Kidney (tissue), 14 donors: ENCODE data around the gene CCDC69. TPM values are rescaled to one million over a fixed set of nuclear protein-coding genes. Genes with fewer than 3 reads are reported as not detected.
"Not testable (repeated sequence)": the region's sequence is repeated elsewhere in the genome, so short reads cannot be mapped to it uniquely, and the experiment has no call there.

Experiments used
- DNase-seq, 5 donors: peaks; one replicate each; pipeline ENCODE4 v3.0.0-alpha.2; 2013 to 2020
- FAIRE-seq: peaks from 2 replicates; lab custom pipeline; 2012; peaks lifted over from hg19 to GRCh38; lab: Jason Lieb, UNC
- H3K27ac ChIP-seq, 2 donors: one replicate each; pipeline ENCODE4 v1.7.0; 2013; ENCODE audit warnings: low read depth in 2 of 2, low read length in 2 of 2, inconsistent platforms in 1 of 2
- H3K27me3 ChIP-seq: one replicate; pipeline ENCODE4 v1.7.1; 2013; ENCODE audit warnings: low read length, inconsistent platforms; ENCODE audit not compliant: control insufficient read depth, insufficient read depth
- H3K36me3 ChIP-seq, 3 donors: one replicate each; pipeline versions ENCODE4 v1.7.0 to v1.7.1; 2013; ENCODE audit warnings: low read length in 3 of 3, control low read depth in 1 of 3, inconsistent platforms in 1 of 3; ENCODE audit not compliant: insufficient read depth in 3 of 3, control insufficient read depth in 2 of 3
- H3K4me1 ChIP-seq, 3 donors: one replicate each; pipeline versions ENCODE4 v1.7.0 to v1.7.1; 2013; ENCODE audit warnings: low read length in 3 of 3, inconsistent platforms in 1 of 3, low read depth in 1 of 3; ENCODE audit not compliant: control insufficient read depth in 2 of 3, insufficient read depth in 2 of 3
- H3K4me3 ChIP-seq, 3 donors: one replicate each; pipeline versions ENCODE4 v1.7.0 to v1.8.1; 2013; ENCODE audit warnings: low read length in 3 of 3, control low read depth in 1 of 3, inconsistent platforms in 1 of 3
- H3K9ac ChIP-seq, 3 donors: one replicate each; pipeline versions ENCODE4 v1.7.0 to v1.7.1; 2013; ENCODE audit warnings: low read length in 3 of 3, control low read depth in 1 of 3, inconsistent platforms in 1 of 3
- H3K9me3 ChIP-seq, 3 donors: one replicate each; pipeline versions ENCODE4 v1.7.0 to v1.7.1; 2013; ENCODE audit warnings: low read length in 3 of 3, control low read depth in 1 of 3, inconsistent platforms in 1 of 3; ENCODE audit not compliant: control insufficient read depth in 2 of 3, insufficient read depth in 1 of 3
- CTCF ChIP-seq: IDR thresholded peaks from 3 replicates; pipeline ENCODE4 v1.5.1; 2012; ENCODE audit warnings: mild to moderate bottlenecking, moderate library complexity, borderline replicate concordance; ENCODE audit not compliant: insufficient read depth; ENCODE audit errors: extremely low read depth
- intact Hi-C: fragments of 100-400 bp; cut with DNase I; formaldehyde crosslinking; loops from one replicate; pipeline ENCODE4 v1.11.1; 2022
- polyA plus RNA-seq: library from polyadenylated mRNA; stranded (reverse); fragments of 350-450 nt; fragmentation: Illumina TruSeq; extraction: RNeasy Lipid Tissue Mini Kit (QIAGEN cat#74804); gene quantifications from one replicate; pipeline ENCODE4 v1.2.3, GENCODE V29; 2014; ENCODE audit warnings: low read depth, low replicate concordance; ENCODE audit not compliant: insufficient read depth
- total RNA-seq: library from RNA; stranded (reverse); fragmentation: NEBNext Ultra II Directional; extraction: Animal tissue kit (Norgen Biotek cat#: 25700); gene quantifications from one replicate; pipeline ENCODE4 v1.2.1, GENCODE V29; 2021
- donor health status: control.
- donor health status: control.
- donor health status: control.
- donor health status: control.
- donor health status: control.
- donor health status: DM: yes; HTN: yes; CAD: no.
- donor health status: Normal renal cell carcinoma (clear cell type).

Gene CCDC69
- total and polyA plus RNA-seq, 2 donors from 2014 or later = 11.1 to 22.8 TPM

GRCh38 chr5:151198861-151199260, 25.0 kb downstream of the CCDC69 start:
- Histone ChIP-seq H3K27me3 (no peaks in the 10 kb centered on the region), H3K9me3 (no peaks in the 10 kb centered on the region), H3K9ac (no peak overlapping the region), H3K36me3 (no peaks in the 10 kb centered on the region), H3K4me1 (no peaks in the 10 kb centered on the region), H3K27ac (no peak overlapping the region), H3K4me3 (no peak overlapping the region)
- no peak for DNase-seq
- FAIRE-seq = no peak
- no peak for TF ChIP-seq CTCF
- intact Hi-C loops = no loop called here

GRCh38 chr5:151197291-151197600, 26.6 kb downstream of the CCDC69 start:
- FAIRE-seq, H3K4me1 ChIP-seq, intact Hi-C loops, H3K36me3 ChIP-seq, H3K4me3 ChIP-seq, H3K9me3 ChIP-seq, DNase-seq, H3K27me3 ChIP-seq, H3K27ac ChIP-seq, H3K9ac ChIP-seq: not testable (repeated sequence)

GRCh38 chr5:151196556-151197290, 27.2 kb downstream of the CCDC69 start:
- H3K27me3 ChIP-seq = no peaks in the 10 kb centered on the region
- no peak overlapping the region for H3K4me3 ChIP-seq
- DNase-seq (no peak), FAIRE-seq (no peak)
- no peaks in the 10 kb centered on the region for H3K4me1 ChIP-seq
- H3K36me3 ChIP-seq = no peaks in the 10 kb centered on the region
- intact Hi-C loops = no loop called here
- no peak overlapping the region for H3K27ac ChIP-seq
- H3K9me3 ChIP-seq = no peaks in the 10 kb centered on the region
- H3K9ac ChIP-seq = no peak overlapping the region
- no peak for TF ChIP-seq CTCF

GRCh38 chr5:151195622-151196021, 28.3 kb downstream of the CCDC69 start:
- intact Hi-C loops = no loop called here
- Histone ChIP-seq H3K4me3 (no peak overlapping the region), H3K27ac (no peak overlapping the region), H3K4me1 (no peaks in the 10 kb centered on the region), H3K27me3 (no peaks in the 10 kb centered on the region), H3K36me3 (no peaks in the 10 kb centered on the region), H3K9ac (no peak overlapping the region), H3K9me3 (no peaks in the 10 kb centered on the region)
- FAIRE-seq (no peak), DNase-seq (no peak)
- no peak for TF ChIP-seq CTCF
